HEK293 (cell line): ENCODE results near the gene CAMK2D.
A peak's percentile ranks its signal among the peaks of the same experiment; 100 is the strongest.
"Not testable (repeated sequence)": the region's sequence is repeated elsewhere in the genome, so short reads cannot be mapped to it uniquely, and the experiment has no call there.

Experiments used
- CTCF ChIA-PET: fragments of 350-600 bp; formaldehyde crosslinking; extraction: SDS; loops from one replicate; lab custom pipeline; 2021; ENCODE audit warnings: antibody characterized with exemption; lab: Yijun Ruan, JAX
- POLR2A ChIA-PET: fragments of 300-600 bp; formaldehyde crosslinking; extraction: SDS; loops from one replicate; lab custom pipeline; 2020; ENCODE audit warnings: antibody characterized with exemption, inconsistent platforms; lab: Yijun Ruan, JAX
- H3K27ac ChIP-seq: fragments of 200-500 bp; sonication (Bioruptor generic); 2 replicates; pipeline ENCODE4 v1.5.1; 2014; ENCODE audit warnings: low read depth, low read length, control low read depth, inconsistent platforms; ENCODE audit errors: extremely low read depth
- H3K36me3 ChIP-seq, 2 experiments: fragments of 200-500 bp in 1 of 2; sonication (Bioruptor generic) in 1 of 2; 1 replicate in 1 of 2; 2 replicates in 1 of 2; pipeline ENCODE4 v1.5.1; 2014 to 2017; ENCODE audit warnings: inconsistent platforms in 2 of 2, low read length in 2 of 2; ENCODE audit not compliant: control insufficient read depth in 2 of 2, insufficient read depth in 1 of 2
- H3K4me1 ChIP-seq: fragments of 200-500 bp; sonication (Bioruptor generic); 2 replicates; pipeline ENCODE4 v1.5.1; 2014; ENCODE audit warnings: mild to moderate bottlenecking, low read length, inconsistent platforms; ENCODE audit not compliant: control insufficient read depth, insufficient read depth
- H3K4me3 ChIP-seq: 2 replicates; pipeline ENCODE4 v1.5.1; 2011; ENCODE audit warnings: low read depth, mild to moderate bottlenecking, control low read depth, low read length, moderate library complexity
- H3K9me3 ChIP-seq: fragments of 200-500 bp; sonication (Bioruptor generic); 2 replicates; pipeline ENCODE4 v1.5.1; 2014; ENCODE audit warnings: low read depth, low read length, inconsistent platforms; ENCODE audit not compliant: control insufficient read depth, insufficient read depth
- SP2 ChIP-seq: fragments of 450-650 bp; formaldehyde crosslinking; IDR thresholded peaks from 2 replicates; pipeline ENCODE4 v1.5.1; 2016; ENCODE audit warnings: missing biosample characterization, missing genetic modification characterization
- ZNF350 ChIP-seq: fragments of 450-650 bp; formaldehyde crosslinking; IDR thresholded peaks from 2 replicates; pipeline ENCODE4 v1.5.0; 2017; ENCODE audit warnings: missing biosample characterization, mild to moderate bottlenecking, missing genetic modification characterization
- ZNF521 ChIP-seq: fragments of 450-650 bp; formaldehyde crosslinking; IDR thresholded peaks from 2 replicates; pipeline ENCODE4 v1.5.1; 2017; ENCODE audit warnings: missing biosample characterization, mild to moderate bottlenecking, missing genetic modification characterization
- ZNF548 ChIP-seq: fragments of 450-650 bp; formaldehyde crosslinking; IDR thresholded peaks from 2 replicates; pipeline ENCODE4 v1.5.1; 2016; ENCODE audit warnings: missing biosample characterization, missing genetic modification characterization
- ZNF560 ChIP-seq: fragments of 450-650 bp; formaldehyde crosslinking; IDR thresholded peaks from 2 replicates; pipeline ENCODE4 v1.5.1; 2017; ENCODE audit warnings: missing biosample characterization, missing genetic modification characterization, borderline replicate concordance
- ZNF596 ChIP-seq: fragments of 450-650 bp; IDR thresholded peaks from 2 replicates; pipeline ENCODE4 v1.5.0; 2018; ENCODE audit warnings: missing biosample characterization, mild to moderate bottlenecking, missing genetic modification characterization, moderate library complexity
- ZSCAN23 ChIP-seq: fragments of 450-650 bp; formaldehyde crosslinking; IDR thresholded peaks from 2 replicates; pipeline ENCODE4 v1.5.1; 2016; ENCODE audit warnings: missing biosample characterization, missing genetic modification characterization
- TF ChIP-seq, protein P1 (sequence below): fragments of 450-650 bp; formaldehyde crosslinking; IDR thresholded peaks from 2 replicates; pipeline ENCODE4 v1.5.1; 2016; ENCODE audit warnings: missing biosample characterization, missing genetic modification characterization
- TF ChIP-seq, protein P2 (sequence below): fragments of 450-650 bp; formaldehyde crosslinking; IDR thresholded peaks from 2 replicates; pipeline ENCODE4 v1.5.1; 2017; ENCODE audit warnings: missing biosample characterization, missing genetic modification characterization
- TF ChIP-seq, protein P3 (sequence below): fragments of 450-650 bp; IDR thresholded peaks from 2 replicates; pipeline ENCODE4 v1.5.1; 2018; ENCODE audit warnings: missing biosample characterization, missing genetic modification characterization
- TF ChIP-seq, protein P4 (sequence below): sonication (generic); formaldehyde crosslinking; IDR thresholded peaks from 2 replicates; pipeline ENCODE4 v1.8.1; 2022; ENCODE audit warnings: mild to moderate bottlenecking, moderate library complexity, missing genetic modification reagents

The CAMK2D gene

DNA sequence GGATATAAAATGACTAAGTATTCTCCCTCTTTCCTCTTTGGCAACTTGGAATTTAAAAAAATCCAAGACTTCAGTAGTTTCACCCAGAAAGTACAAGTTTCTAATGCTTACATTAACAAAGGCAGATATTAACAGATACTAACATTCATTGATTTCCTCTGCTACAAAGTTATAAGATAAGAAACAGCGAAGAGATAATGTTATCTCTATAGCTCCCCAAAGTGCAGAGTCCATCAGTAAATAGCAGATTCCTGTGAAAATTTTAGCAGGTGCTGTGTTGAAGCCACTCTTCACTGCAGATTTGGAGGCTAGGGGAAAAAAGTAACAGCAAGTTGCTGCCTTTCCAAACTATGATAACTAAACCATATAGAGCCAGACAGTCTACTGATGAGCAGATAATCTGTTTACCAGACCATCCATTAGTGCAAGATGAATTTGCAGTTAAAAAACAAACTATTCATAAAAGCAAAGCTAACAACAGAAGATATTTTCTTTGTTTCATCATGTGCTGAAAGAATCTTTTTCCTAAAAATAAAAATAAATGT is 3.3 kb upstream of the CAMK2D start:
- CTCF ChIA-PET: interaction anchor here (0.6 kb wide), 1 partner anchor 212 kb away, joined by 3 read pairs; no protein-coding TSS in a partner anchor
- no peak overlapping the region for H3K27ac ChIP-seq
- H3K4me3 ChIP-seq: no peak overlapping the region
- TF ChIP-seq SP2 (no peak), ZNF350 (tag by site-specific recombination) (no peak), ZNF548 (no peak), ZSCAN23 (tag by site-specific recombination) (no peak)
- TF ChIP-seq, protein P1, sequence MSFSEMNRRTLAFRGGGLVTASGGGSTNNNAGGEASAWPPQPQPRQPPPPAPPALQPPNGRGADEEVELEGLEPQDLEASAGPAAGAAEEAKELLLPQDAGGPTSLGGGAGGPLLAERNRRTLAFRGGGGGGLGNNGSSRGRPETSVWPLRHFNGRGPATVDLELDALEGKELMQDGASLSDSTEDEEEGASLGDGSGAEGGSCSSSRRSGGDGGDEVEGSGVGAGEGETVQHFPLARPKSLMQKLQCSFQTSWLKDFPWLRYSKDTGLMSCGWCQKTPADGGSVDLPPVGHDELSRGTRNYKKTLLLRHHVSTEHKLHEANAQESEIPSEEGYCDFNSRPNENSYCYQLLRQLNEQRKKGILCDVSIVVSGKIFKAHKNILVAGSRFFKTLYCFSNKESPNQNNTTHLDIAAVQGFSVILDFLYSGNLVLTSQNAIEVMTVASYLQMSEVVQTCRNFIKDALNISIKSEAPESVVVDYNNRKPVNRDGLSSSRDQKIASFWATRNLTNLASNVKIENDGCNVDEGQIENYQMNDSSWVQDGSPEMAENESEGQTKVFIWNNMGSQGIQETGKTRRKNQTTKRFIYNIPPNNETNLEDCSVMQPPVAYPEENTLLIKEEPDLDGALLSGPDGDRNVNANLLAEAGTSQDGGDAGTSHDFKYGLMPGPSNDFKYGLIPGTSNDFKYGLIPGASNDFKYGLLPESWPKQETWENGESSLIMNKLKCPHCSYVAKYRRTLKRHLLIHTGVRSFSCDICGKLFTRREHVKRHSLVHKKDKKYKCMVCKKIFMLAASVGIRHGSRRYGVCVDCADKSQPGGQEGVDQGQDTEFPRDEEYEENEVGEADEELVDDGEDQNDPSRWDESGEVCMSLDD (tag by site-specific recombination): no peak
- TF ChIP-seq, protein P2, sequence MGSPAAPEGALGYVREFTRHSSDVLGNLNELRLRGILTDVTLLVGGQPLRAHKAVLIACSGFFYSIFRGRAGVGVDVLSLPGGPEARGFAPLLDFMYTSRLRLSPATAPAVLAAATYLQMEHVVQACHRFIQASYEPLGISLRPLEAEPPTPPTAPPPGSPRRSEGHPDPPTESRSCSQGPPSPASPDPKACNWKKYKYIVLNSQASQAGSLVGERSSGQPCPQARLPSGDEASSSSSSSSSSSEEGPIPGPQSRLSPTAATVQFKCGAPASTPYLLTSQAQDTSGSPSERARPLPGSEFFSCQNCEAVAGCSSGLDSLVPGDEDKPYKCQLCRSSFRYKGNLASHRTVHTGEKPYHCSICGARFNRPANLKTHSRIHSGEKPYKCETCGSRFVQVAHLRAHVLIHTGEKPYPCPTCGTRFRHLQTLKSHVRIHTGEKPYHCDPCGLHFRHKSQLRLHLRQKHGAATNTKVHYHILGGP (tag by site-specific recombination): no peak
- TF ChIP-seq, all 188 proteins: peak for 0
- no peaks in the 10 kb centered on the region; the same call in 1 of the 2 replicates for H3K4me1 ChIP-seq
- H3K9me3 ChIP-seq: no peaks in the 10 kb centered on the region
- no peaks in the 10 kb centered on the region for H3K36me3 ChIP-seq
- POLR2A ChIA-PET: no interaction called here

DNA sequence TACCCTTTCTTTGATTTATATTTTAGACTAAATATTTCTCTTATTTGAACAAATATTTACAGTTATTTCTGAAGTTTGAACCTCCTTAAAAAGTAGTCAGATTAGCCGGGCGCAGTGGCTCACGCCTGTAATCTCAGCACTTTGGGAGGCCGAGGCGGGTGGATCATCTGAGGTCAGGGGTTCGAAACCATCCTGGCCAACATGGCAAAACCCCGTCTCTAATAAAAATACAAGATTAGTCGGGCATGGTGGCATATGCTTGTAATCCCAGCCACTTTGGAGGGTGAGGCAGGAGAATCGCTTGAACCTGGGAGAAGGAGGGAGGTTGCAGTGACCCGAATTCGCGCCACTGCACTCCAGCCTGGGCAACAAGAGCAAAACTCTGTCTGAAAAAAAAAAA is 2.4 kb upstream of the CAMK2D start:
- H3K4me3 ChIP-seq, H3K27ac ChIP-seq, POLR2A ChIA-PET: not testable (repeated sequence)

DNA sequence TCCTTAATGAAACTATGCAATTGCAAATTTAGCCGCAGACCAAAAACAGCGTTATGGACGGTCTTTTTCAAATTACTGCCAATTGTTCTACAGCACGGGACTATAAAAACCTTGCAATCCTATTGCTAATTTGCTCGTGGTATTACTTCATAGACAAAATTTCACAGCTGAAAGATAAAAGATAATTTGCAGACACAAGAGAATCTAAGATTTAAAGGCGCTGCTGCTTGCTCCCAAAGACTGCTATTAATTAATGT is 1.4 kb upstream of the CAMK2D start:
- Histone ChIP-seq H3K4me1 (no peaks in the 10 kb centered on the region; the same call in 1 of the 2 replicates), H3K4me3 (peak overlapping the region; percentile 32), H3K36me3 (no peaks in the 10 kb centered on the region), H3K9me3 (no peaks in the 10 kb centered on the region), H3K27ac (peak overlapping the region; percentile 91)
- ChIA-PET POLR2A (interaction anchor here (0.6 kb wide), 1 partner anchor 38 kb away, joined by 3 read pairs; no protein-coding TSS in a partner anchor), CTCF (no interaction called here)
- no peak for TF ChIP-seq ZNF596 (tag by site-specific recombination)
- TF ChIP-seq, protein P3, sequence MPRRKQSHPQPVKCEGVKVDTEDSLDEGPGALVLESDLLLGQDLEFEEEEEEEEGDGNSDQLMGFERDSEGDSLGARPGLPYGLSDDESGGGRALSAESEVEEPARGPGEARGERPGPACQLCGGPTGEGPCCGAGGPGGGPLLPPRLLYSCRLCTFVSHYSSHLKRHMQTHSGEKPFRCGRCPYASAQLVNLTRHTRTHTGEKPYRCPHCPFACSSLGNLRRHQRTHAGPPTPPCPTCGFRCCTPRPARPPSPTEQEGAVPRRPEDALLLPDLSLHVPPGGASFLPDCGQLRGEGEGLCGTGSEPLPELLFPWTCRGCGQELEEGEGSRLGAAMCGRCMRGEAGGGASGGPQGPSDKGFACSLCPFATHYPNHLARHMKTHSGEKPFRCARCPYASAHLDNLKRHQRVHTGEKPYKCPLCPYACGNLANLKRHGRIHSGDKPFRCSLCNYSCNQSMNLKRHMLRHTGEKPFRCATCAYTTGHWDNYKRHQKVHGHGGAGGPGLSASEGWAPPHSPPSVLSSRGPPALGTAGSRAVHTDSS (tag by site-specific recombination): no peak
- TF ChIP-seq ZNF560: no peak
- TF ChIP-seq, protein P4, sequence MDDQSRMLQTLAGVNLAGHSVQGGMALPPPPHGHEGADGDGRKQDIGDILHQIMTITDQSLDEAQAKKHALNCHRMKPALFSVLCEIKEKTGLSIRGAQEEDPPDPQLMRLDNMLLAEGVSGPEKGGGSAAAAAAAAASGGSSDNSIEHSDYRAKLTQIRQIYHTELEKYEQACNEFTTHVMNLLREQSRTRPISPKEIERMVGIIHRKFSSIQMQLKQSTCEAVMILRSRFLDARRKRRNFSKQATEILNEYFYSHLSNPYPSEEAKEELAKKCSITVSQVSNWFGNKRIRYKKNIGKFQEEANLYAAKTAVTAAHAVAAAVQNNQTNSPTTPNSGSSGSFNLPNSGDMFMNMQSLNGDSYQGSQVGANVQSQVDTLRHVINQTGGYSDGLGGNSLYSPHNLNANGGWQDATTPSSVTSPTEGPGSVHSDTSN (CRISPR knock-in tag): no peak
- TF ChIP-seq ZNF521 (tag by site-specific recombination): no peak

More for the DNA sequence above, 2.4 kb upstream of the CAMK2D start:
- not testable (repeated sequence) for H3K4me1 ChIP-seq, H3K36me3 ChIP-seq, H3K9me3 ChIP-seq
- CTCF ChIA-PET: interaction anchor here (0.6 kb wide), 1 partner anchor 213 kb away, joined by 3 read pairs; no protein-coding TSS in a partner anchor
